PC-9 (cell line): Measurements from ENCODE around the gene GAS7. TPM values are rescaled to one million over a fixed set of nuclear protein-coding genes. Genes with fewer than 3 reads are reported as not detected.

Experiments
- BruUV-seq: library from RNA; stranded (reverse); fragments of 400-500 nt; replicated peaks from 2 replicates; lab custom pipeline; 2021; lab: Mats Ljungman, UMichigan
- CTCF ChIA-PET: fragments of 300-600 bp; sonication (Branson Sonifier 250); formaldehyde crosslinking; loops from one replicate; lab custom pipeline; 2022; ENCODE audit warnings: antibody characterized with exemption; lab: Charles Lee
- POLR2A ChIA-PET: fragments of 300-600 bp; sonication (Branson Sonifier 250); formaldehyde crosslinking; loops from one replicate; lab custom pipeline; 2022; ENCODE audit warnings: antibody characterized with exemption; ENCODE audit not compliant: unreplicated experiment; lab: Charles Lee
- DNase-seq, 2 experiments: peaks; one replicate each; pipeline versions ENCODE4 v3.0.0 to v3.0.0-alpha.2; 2015 to 2022; ENCODE audit warnings: mixed read lengths in 1 of 2
- H2AFZ ChIP-seq: fragments of 200-600 bp; sonication (generic); 2 replicates; pipeline ENCODE4 v1.8.1; 2017; ENCODE audit warnings: antibody characterized with exemption
- H3F3A ChIP-seq: fragments of 200-600 bp; sonication (generic); 2 replicates; pipeline ENCODE4 v1.8.1; 2017; ENCODE audit warnings: antibody characterized with exemption, mild to moderate bottlenecking, low read depth; ENCODE audit not compliant: insufficient read depth
- H3K27ac ChIP-seq: fragments of 200-600 bp; sonication (generic); 2 replicates; pipeline ENCODE4 v1.6.1; 2016; ENCODE audit warnings: mixed run types
- H3K27me3 ChIP-seq: fragments of 200-600 bp; sonication (generic); 2 replicates; pipeline ENCODE4 v1.6.1; 2016; ENCODE audit warnings: low read depth, mixed run types; ENCODE audit not compliant: insufficient read depth
- H3K36me3 ChIP-seq: fragments of 200-600 bp; sonication (generic); 2 replicates; pipeline ENCODE4 v1.6.1; 2016; ENCODE audit warnings: low read depth, mixed run types
- H3K4me1 ChIP-seq: fragments of 200-600 bp; sonication (generic); replicated peaks from 2 replicates; pipeline ENCODE4 v1.6.1; 2016; ENCODE audit warnings: mixed run types; ENCODE audit not compliant: insufficient read depth
- H3K4me2 ChIP-seq: fragments of 200-600 bp; sonication (generic); 2 replicates; pipeline ENCODE4 v1.6.1; 2017; ENCODE audit warnings: mixed run types
- H3K4me3 ChIP-seq: fragments of 200-600 bp; sonication (generic); 2 replicates; pipeline ENCODE4 v1.6.1; 2016; ENCODE audit warnings: mixed run types
- H3K79me2 ChIP-seq: fragments of 200-600 bp; sonication (generic); 2 replicates; pipeline ENCODE4 v1.6.1; 2017; ENCODE audit warnings: low read depth, mixed run types
- H3K9me2 ChIP-seq: fragments of 200-600 bp; sonication (generic); 2 replicates; pipeline ENCODE4 v1.8.1; 2017; ENCODE audit warnings: mild to moderate bottlenecking; ENCODE audit not compliant: insufficient read depth
- H3K9me3 ChIP-seq: fragments of 200-600 bp; sonication (generic); 2 replicates; pipeline ENCODE4 v1.8.1; 2016; ENCODE audit warnings: low read depth; ENCODE audit not compliant: insufficient read depth
- H4K20me1 ChIP-seq: fragments of 200-600 bp; sonication (generic); 2 replicates; pipeline ENCODE4 v1.8.1; 2017; ENCODE audit not compliant: insufficient read depth
- CTCF ChIP-seq: fragments of 200-600 bp; sonication (generic); conservative IDR thresholded peaks from 2 replicates; pipeline ENCODE4 v1.6.1; 2017; ENCODE audit warnings: mixed run types, antibody characterized with exemption, mild to moderate bottlenecking, moderate library complexity
- EZH2 ChIP-seq: fragments of 200-600 bp; sonication (generic); IDR thresholded peaks from 2 replicates; pipeline ENCODE4 v1.8.0; 2017; ENCODE audit warnings: antibody characterized with exemption, low read depth
- intact Hi-C: fragments of 100-400 bp; cut with micrococcal nuclease; formaldehyde crosslinking; loops from one replicate; pipeline ENCODE4 v1.10.0; 2022; ENCODE audit not compliant: unreplicated experiment
- total RNA-seq: library from RNA; stranded (reverse); gene quantifications from 2 replicates; pipeline ENCODE4 v1.2.3, GENCODE V29; 2021

GAS7 gene
- total RNA-seq, 1 experiment from 2014 or later, result not detected

DNA sequence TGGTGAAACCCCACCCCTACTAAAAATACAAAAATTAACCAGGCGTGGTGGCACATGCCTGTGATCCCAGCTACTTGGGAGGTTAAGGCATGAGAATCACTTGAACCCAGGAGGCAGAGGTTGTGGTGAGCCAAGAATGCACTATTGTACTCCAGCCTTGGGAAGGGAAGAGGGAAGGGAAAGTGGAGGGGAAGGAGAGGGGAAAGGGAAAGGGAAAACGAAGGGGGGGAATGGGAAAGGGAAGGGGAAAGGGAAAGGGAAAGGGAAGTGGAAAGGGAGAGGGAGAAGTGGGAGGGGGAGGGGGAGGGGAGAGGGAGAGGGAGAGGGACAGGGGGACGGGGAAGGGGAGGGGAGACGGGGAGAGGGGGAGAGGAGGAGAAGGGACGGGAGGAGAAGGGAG, 122.5 kb downstream of the GAS7 start:
- Histone ChIP-seq H3K27me3 (peaks cover 34% of the 10 kb centered on the region), H3K36me3 (no peaks in the 10 kb centered on the region), H4K20me1 (no peaks in the 10 kb centered on the region), H3K4me1 (no peaks in the 10 kb centered on the region), H2AFZ (no peak overlapping the region), H3K27ac (no peak overlapping the region), H3K9me2 (no peaks in the 10 kb centered on the region), H3K9me3 (no peaks in the 10 kb centered on the region), H3F3A (no peaks in the 10 kb centered on the region), H3K79me2 (no peaks in the 10 kb centered on the region), H3K4me3 (no peak overlapping the region), H3K4me2 (no peak overlapping the region)
- DNase-seq, result no peak
- intact Hi-C loops, result no loop called here
- CTCF ChIA-PET, result no interaction called here
- no peak for TF ChIP-seq EZH2
- no peak for TF ChIP-seq CTCF
- no TSS peak for BruUV-seq
- POLR2A ChIA-PET, result no interaction called here

DNA sequence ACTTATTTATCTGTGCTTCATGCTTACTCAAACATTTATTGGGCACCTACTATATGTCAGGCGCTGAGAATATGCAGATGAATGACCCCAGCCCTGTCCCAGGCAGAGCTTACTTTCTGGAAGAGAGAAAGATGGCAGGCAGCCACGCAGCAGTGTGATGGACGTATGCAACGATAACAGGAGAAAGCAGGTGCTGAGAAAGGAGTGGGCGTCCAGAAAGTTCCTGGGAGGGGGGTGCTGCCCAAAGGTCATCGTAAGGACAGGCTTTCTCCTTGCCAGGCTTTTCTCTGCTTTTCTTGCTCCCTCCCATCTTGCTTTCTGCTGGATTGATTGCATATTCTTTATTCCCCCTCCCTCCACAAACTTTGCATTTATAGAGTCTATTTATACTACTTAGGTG, 124.5 kb downstream of the GAS7 start:
- H3K4me3 ChIP-seq, result no peak overlapping the region
- H3K9me3 ChIP-seq, result no peaks in the 10 kb centered on the region
- H3F3A ChIP-seq, result no peaks in the 10 kb centered on the region
- no peaks in the 10 kb centered on the region for H3K4me1 ChIP-seq
- H3K27ac ChIP-seq, result no peak overlapping the region
- intact Hi-C loops, result no loop called here
- no peaks in the 10 kb centered on the region for H3K9me2 ChIP-seq
- H3K79me2 ChIP-seq, result no peaks in the 10 kb centered on the region
- H4K20me1 ChIP-seq, result no peaks in the 10 kb centered on the region
- no peak for DNase-seq
- peaks cover 43% of the 10 kb centered on the region for H3K27me3 ChIP-seq
- ChIA-PET POLR2A (no interaction called here), CTCF (no interaction called here)
- H3K36me3 ChIP-seq, result no peaks in the 10 kb centered on the region
- H2AFZ ChIP-seq, result no peak overlapping the region
- TF ChIP-seq EZH2 (no peak), CTCF (no peak)
- BruUV-seq, result no TSS peak
- H3K4me2 ChIP-seq, result no peak overlapping the region

- no peaks in the 10 kb centered on the region for H3F3A ChIP-seq
- H3K27me3 ChIP-seq, result peaks cover 50% of the 10 kb centered on the region
- H4K20me1 ChIP-seq, result no peaks in the 10 kb centered on the region
- no peak overlapping the region for H3K4me2 ChIP-seq
- no peaks in the 10 kb centered on the region for H3K4me1 ChIP-seq
- intact Hi-C loops, result no loop called here
- no peaks in the 10 kb centered on the region for H3K9me2 ChIP-seq
- no peaks in the 10 kb centered on the region for H3K36me3 ChIP-seq
- H2AFZ ChIP-seq, result no peak overlapping the region
- no TSS peak for BruUV-seq
- no peak overlapping the region for H3K4me3 ChIP-seq
- H3K79me2 ChIP-seq, result no peaks in the 10 kb centered on the region
- ChIA-PET POLR2A (no interaction called here), CTCF (no interaction called here)
- no peak for DNase-seq
- no peak overlapping the region for H3K27ac ChIP-seq
- no peaks in the 10 kb centered on the region for H3K9me3 ChIP-seq
- TF ChIP-seq EZH2 (no peak), CTCF (no peak)
These were observed 125.6 kb downstream of the GAS7 start for GRCh38 chr17:10072556-10073425.
